GM18870 (cell line): ENCODE data around the gene SIRT7.

ENCODE experiments used
- ATAC-seq: cut with Tn5 transposase; IDR thresholded peaks from one replicate; pipeline ENCODE4 v1.9.1; 2021; ENCODE audit warnings: moderate library complexity; ENCODE audit not compliant: unreplicated experiment

Gene SIRT7

GRCh38 chr17:81866440-81867169 is 51.4 kb downstream of the SIRT7 start:
- ATAC-seq, result no peak

GRCh38 chr17:81865733-81866439 is 52.1 kb downstream of the SIRT7 start:
- no peak for ATAC-seq

- ATAC-seq, result no peak
These were observed 52.6 kb downstream of the SIRT7 start for GRCh38 chr17:81865358-81865732.

GRCh38 chr17:81863833-81864768 is 53.9 kb downstream of the SIRT7 start:
- ATAC-seq, result no peak

- ATAC-seq, result no peak
These were observed 54.8 kb downstream of the SIRT7 start for GRCh38 chr17:81863123-81863675.
